Smooth muscle cell (in vitro differentiated cells): ENCODE data around the gene ANO9. TPM values are rescaled to one million over a fixed set of nuclear protein-coding genes. Genes with fewer than 3 reads are reported as not detected.

Experiments used
- DNase-seq: peaks from one replicate; lab custom pipeline; 2025; ENCODE audit not compliant: unreplicated experiment; lab: John Stamatoyannopoulos, UW
- H2AFZ ChIP-seq: fragments of 200-600 bp; sonication (generic); 2 replicates; pipeline ENCODE4 v1.6.0; 2016; ENCODE audit warnings: antibody characterized with exemption, low read depth, mild to moderate bottlenecking
- H3F3A ChIP-seq: fragments of 200-600 bp; sonication (generic); 2 replicates; pipeline ENCODE4 v1.6.0; 2017; ENCODE audit warnings: antibody characterized with exemption, low read depth
- H3K27ac ChIP-seq: fragments of 200-600 bp; sonication (generic); 2 replicates; pipeline ENCODE4 v1.5.1; 2016; ENCODE audit warnings: low read depth, mild to moderate bottlenecking
- H3K27me3 ChIP-seq: fragments of 200-600 bp; sonication (generic); 2 replicates; pipeline ENCODE4 v1.6.1; 2016; ENCODE audit warnings: low read depth, mild to moderate bottlenecking
- H3K36me3 ChIP-seq: fragments of 200-600 bp; sonication (generic); 2 replicates; pipeline ENCODE4 v1.5.1; 2016; ENCODE audit warnings: low read depth
- H3K4me1 ChIP-seq: fragments of 200-600 bp; sonication (generic); 2 replicates; pipeline ENCODE4 v1.5.1; 2016; ENCODE audit warnings: low read depth
- H3K4me2 ChIP-seq: fragments of 200-600 bp; sonication (generic); 2 replicates; pipeline ENCODE4 v1.6.0; 2016; ENCODE audit warnings: mild to moderate bottlenecking
- H3K4me3 ChIP-seq: fragments of 200-600 bp; sonication (generic); 2 replicates; pipeline ENCODE4 v1.5.1; 2016; ENCODE audit warnings: mild to moderate bottlenecking
- H3K79me2 ChIP-seq: fragments of 200-600 bp; sonication (generic); 2 replicates; pipeline ENCODE4 v1.6.0; 2016; ENCODE audit warnings: low read depth, mild to moderate bottlenecking
- H3K9ac ChIP-seq: fragments of 200-600 bp; sonication (generic); 2 replicates; pipeline ENCODE4 v1.6.0; 2016; ENCODE audit warnings: low read depth
- H3K9me3 ChIP-seq: fragments of 200-600 bp; sonication (generic); replicated peaks from 2 replicates; pipeline ENCODE4 v1.5.1; 2016; ENCODE audit warnings: low read depth
- H4K20me1 ChIP-seq: fragments of 200-600 bp; sonication (generic); 2 replicates; pipeline ENCODE4 v1.6.0; 2016; ENCODE audit warnings: low read depth
- WGBS: methylation state at CpG from one replicate; pipeline ENCODE4 v1.1.7; 2016; ENCODE audit warnings: low lambda C conversion rate; 5-methylcytosine and 5-hydroxymethylcytosine counted together
- polyA plus RNA-seq: library from polyadenylated mRNA; unstranded; fragments of >200 nt; fragmentation: Nextera tagmentation; extraction: Ambion mirVana; gene quantifications from 2 replicates; pipeline ENCODE4 v1.2.1, GENCODE V29; 2016
- total RNA-seq: library from RNA; depleted of rRNA; stranded (reverse); fragments of >200 nt; gene quantifications from 2 replicates; pipeline ENCODE4 v1.2.3, GENCODE V29; 2014
- TF ChIP-seq, protein P1 (sequence below): fragments of 200-600 bp; sonication (generic); IDR thresholded peaks from 2 replicates; pipeline ENCODE4 v1.5.1; 2017; ENCODE audit warnings: borderline replicate concordance, mild to moderate bottlenecking, antibody characterized with exemption; ENCODE audit not compliant: insufficient read depth, poor library complexity, severe bottlenecking

The ANO9 gene
- total and polyA plus RNA-seq, 2 experiments from 2014 or later: 0.67 to 1.5 TPM

DNA sequence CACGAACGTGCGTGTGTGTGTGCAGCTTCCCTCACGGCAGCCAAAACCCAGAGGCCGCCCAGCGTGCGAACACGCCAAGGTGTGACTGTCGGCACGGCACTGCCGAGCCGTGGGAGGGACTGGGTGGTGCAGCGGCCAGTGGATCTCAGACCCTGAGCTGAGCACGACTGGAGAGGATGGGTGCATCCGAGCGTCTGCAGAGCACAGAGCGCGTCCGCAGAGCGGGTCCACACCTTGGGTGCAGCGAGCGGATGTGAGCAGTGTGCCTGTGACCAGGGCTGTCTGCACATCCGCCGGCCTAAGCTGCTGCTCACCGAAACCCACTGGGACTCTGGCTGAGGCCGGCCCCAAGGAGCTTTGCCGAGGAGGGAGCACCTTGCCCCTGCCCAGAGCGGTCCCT lies 31.0 kb upstream of the ANO9 start:
- 99% methylated on average over 28 of the region's 28 CpGs for WGBS
- DNase-seq: no peak
- no peak overlapping the region for H3K9ac ChIP-seq
- peaks cover 4% of the 10 kb centered on the region for H3K4me1 ChIP-seq
- no peaks in the 10 kb centered on the region for H3K27me3 ChIP-seq
- no peak overlapping the region for H3K4me3 ChIP-seq
- H3K27ac ChIP-seq: no peak overlapping the region
- peaks cover 43% of the 10 kb centered on the region for H3K79me2 ChIP-seq
- peaks cover 13% of the 10 kb centered on the region for H4K20me1 ChIP-seq
- H3K4me2 ChIP-seq: no peak overlapping the region
- H3K36me3 ChIP-seq: no peaks in the 10 kb centered on the region
- no peaks in the 10 kb centered on the region for H3K9me3 ChIP-seq
- no peaks in the 10 kb centered on the region for H3F3A ChIP-seq
- TF ChIP-seq, protein P1, sequence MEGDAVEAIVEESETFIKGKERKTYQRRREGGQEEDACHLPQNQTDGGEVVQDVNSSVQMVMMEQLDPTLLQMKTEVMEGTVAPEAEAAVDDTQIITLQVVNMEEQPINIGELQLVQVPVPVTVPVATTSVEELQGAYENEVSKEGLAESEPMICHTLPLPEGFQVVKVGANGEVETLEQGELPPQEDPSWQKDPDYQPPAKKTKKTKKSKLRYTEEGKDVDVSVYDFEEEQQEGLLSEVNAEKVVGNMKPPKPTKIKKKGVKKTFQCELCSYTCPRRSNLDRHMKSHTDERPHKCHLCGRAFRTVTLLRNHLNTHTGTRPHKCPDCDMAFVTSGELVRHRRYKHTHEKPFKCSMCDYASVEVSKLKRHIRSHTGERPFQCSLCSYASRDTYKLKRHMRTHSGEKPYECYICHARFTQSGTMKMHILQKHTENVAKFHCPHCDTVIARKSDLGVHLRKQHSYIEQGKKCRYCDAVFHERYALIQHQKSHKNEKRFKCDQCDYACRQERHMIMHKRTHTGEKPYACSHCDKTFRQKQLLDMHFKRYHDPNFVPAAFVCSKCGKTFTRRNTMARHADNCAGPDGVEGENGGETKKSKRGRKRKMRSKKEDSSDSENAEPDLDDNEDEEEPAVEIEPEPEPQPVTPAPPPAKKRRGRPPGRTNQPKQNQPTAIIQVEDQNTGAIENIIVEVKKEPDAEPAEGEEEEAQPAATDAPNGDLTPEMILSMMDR: no peak
- H2AFZ ChIP-seq: no peak overlapping the region

DNA sequence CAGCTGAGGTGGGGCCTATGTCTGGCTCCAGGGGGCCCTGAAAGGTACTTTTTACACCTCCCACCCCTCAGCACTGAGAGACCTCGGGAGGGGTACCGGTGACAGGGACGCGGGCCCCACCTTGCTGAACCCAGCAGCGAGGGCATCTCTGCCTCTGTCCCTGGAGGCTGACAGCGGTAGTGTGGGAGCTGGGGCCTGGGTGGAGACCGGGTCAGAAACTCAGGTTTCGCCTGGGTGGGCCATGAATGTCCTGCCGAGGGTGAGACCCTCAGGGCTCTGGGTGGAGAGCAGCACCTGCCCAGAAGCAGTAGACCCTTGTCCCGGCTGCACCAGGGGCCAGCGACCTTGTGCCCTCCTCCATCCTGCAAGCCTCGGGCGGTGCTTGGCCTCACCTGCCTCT lies 30.5 kb upstream of the ANO9 start:
- Histone ChIP-seq H3F3A (no peaks in the 10 kb centered on the region), H3K4me3 (no peak overlapping the region), H3K27ac (no peak overlapping the region), H3K4me1 (peaks cover 4% of the 10 kb centered on the region), H3K36me3 (no peaks in the 10 kb centered on the region), H3K79me2 (peaks cover 43% of the 10 kb centered on the region), H3K27me3 (no peaks in the 10 kb centered on the region), H4K20me1 (peaks cover 13% of the 10 kb centered on the region), H3K4me2 (no peak overlapping the region), H3K9me3 (no peaks in the 10 kb centered on the region), H2AFZ (no peak overlapping the region), H3K9ac (no peak overlapping the region)
- TF ChIP-seq, protein P1: no peak
- 94% methylated on average over 13 of the region's 13 CpGs for WGBS
- no peak for DNase-seq

DNA sequence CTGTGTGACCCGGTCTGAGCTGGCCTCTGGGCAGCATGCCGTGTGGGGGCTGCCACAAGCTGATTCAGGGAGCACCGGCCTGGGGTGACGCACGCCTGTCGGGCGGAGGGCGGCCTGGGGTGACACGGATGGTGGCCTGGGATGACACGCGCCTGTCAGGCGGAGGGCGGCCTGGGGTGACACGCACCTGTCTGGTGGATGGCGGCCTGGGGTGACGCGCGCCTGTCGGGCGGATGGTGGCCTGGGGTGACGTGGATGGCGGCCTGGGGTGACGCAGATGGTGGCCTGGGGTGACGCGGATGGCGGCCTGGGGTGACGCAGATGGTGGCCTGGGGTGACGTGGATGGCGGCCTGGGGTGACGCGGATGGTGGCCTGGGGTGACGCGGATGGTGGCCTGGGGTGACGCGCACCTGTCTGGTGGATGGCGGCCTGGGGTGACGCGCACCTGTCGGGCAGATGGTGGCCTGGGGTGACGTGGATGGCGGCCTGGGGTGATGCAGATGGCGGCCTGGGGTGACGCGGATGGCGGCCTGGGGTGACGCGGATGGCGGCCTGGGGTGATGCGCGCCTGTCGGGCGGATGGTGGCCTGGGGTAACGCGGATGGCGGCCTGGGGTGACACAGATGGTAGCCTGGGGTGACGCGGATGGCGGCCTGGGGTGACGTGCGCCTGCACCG lies 29.8 kb upstream of the ANO9 start:
- no peak for DNase-seq
- no peak overlapping the region for H3K9ac ChIP-seq
- H3K27ac ChIP-seq: no peak overlapping the region
- H4K20me1 ChIP-seq: peaks cover 13% of the 10 kb centered on the region
- H2AFZ ChIP-seq: no peak overlapping the region
- H3F3A ChIP-seq: no peaks in the 10 kb centered on the region
- peaks cover 43% of the 10 kb centered on the region for H3K79me2 ChIP-seq
- TF ChIP-seq, protein P1: no peak
- H3K4me1 ChIP-seq: peaks cover 4% of the 10 kb centered on the region
- no peak overlapping the region for H3K4me3 ChIP-seq
- no peaks in the 10 kb centered on the region for H3K9me3 ChIP-seq
- H3K27me3 ChIP-seq: no peaks in the 10 kb centered on the region
- WGBS: 98% methylated on average over 47 of the region's 61 CpGs
- no peaks in the 10 kb centered on the region for H3K36me3 ChIP-seq
- H3K4me2 ChIP-seq: no peak overlapping the region
